Measurements from ENCODE around the gene TXNDC5.

Gene TXNDC5

DNA sequence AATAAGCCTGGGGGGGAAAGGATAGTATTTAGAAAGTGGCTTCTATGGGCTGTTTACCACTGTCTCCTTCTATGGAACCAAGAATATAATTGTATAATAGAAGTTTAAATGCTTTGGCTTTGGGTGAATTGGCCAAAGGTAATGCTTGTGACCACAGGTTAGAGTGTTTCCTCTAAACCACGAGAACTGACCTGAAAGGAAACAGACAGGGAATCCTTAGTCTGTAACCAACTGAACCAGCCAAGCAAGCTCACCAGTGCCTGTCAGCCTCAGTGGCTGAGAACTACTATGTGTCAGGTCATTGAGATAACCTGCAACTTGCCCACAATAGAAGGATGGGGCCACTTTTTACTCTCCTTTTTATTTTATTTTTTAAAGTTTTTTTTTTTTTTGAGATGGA, 47.9 kb upstream of the TXNDC5 start:
- no peak for TF ChIP-seq EZH2 (IDR thresholded peaks at IDR 0.05; ENCODE audit: borderline replicate concordance, low read length)
- TF ChIP-seq, protein P1, sequence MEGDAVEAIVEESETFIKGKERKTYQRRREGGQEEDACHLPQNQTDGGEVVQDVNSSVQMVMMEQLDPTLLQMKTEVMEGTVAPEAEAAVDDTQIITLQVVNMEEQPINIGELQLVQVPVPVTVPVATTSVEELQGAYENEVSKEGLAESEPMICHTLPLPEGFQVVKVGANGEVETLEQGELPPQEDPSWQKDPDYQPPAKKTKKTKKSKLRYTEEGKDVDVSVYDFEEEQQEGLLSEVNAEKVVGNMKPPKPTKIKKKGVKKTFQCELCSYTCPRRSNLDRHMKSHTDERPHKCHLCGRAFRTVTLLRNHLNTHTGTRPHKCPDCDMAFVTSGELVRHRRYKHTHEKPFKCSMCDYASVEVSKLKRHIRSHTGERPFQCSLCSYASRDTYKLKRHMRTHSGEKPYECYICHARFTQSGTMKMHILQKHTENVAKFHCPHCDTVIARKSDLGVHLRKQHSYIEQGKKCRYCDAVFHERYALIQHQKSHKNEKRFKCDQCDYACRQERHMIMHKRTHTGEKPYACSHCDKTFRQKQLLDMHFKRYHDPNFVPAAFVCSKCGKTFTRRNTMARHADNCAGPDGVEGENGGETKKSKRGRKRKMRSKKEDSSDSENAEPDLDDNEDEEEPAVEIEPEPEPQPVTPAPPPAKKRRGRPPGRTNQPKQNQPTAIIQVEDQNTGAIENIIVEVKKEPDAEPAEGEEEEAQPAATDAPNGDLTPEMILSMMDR (IDR thresholded peaks at IDR 0.05; ENCODE audit: low read length), result no peak
- H3K9me2 ChIP-seq (ENCODE audit: low read depth, low read length), result no peaks in the 10 kb centered on the region
- H3K27me3 ChIP-seq (ENCODE audit: insufficient read depth, low read length), result no peaks in the 10 kb centered on the region
- no peaks in the 10 kb centered on the region for H3K9me3 ChIP-seq (ENCODE audit: low read length)
- no peaks in the 10 kb centered on the region for H4K20me1 ChIP-seq (ENCODE audit: insufficient read depth, low read length)
- no peaks in the 10 kb centered on the region for H3K36me3 ChIP-seq (ENCODE audit: insufficient read depth, low read length)
- H3K9ac ChIP-seq (ENCODE audit: low read length), result no peak overlapping the region
- H2AFZ ChIP-seq (ENCODE audit: low read length), result no peak overlapping the region
- H3K27ac ChIP-seq (ENCODE audit: low read depth, low read length, poor library complexity, severe bottlenecking), result no peak overlapping the region
- no peak overlapping the region for H3K4me3 ChIP-seq (ENCODE audit: low read depth, low read length, poor library complexity, severe bottlenecking)
- no peaks in the 10 kb centered on the region for H3K4me1 ChIP-seq (ENCODE audit: insufficient read depth, low read length, severe bottlenecking)
- no peak overlapping the region for H3K4me2 ChIP-seq (ENCODE audit: low read length)
- H3F3A ChIP-seq (ENCODE audit: insufficient read depth, low read length), result no peaks in the 10 kb centered on the region
- H3K79me2 ChIP-seq (ENCODE audit: insufficient read depth, low read length), result no peaks in the 10 kb centered on the region

DNA sequence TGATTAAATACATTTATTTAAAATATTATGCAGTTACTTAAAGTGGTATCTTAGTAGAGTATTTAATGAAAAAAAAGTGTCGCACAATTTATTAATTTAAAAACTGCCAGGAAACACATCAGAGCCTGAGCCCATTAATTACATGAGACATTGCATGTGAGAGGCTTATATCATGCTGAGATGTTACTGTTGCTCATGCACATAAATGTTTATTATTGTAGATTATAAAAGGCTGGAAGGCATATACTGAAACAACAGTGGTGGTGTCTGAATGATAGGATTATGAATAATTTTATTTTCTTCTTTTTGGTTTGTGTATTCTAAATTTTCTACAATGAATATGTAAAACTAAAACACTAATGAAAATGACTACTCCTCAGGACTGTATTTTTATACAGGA, 45.7 kb upstream of the TXNDC5 start:
- no peaks in the 10 kb centered on the region for H3K36me3 ChIP-seq (ENCODE audit: insufficient read depth, low read length)
- no peak overlapping the region for H3K9ac ChIP-seq (ENCODE audit: low read length)
- no peaks in the 10 kb centered on the region for H3K9me3 ChIP-seq (ENCODE audit: low read length)
- H3K9me2 ChIP-seq (ENCODE audit: low read depth, low read length), result no peaks in the 10 kb centered on the region
- no peaks in the 10 kb centered on the region for H3K79me2 ChIP-seq (ENCODE audit: insufficient read depth, low read length)
- no peak overlapping the region for H2AFZ ChIP-seq (ENCODE audit: low read length)
- no peaks in the 10 kb centered on the region for H3F3A ChIP-seq (ENCODE audit: insufficient read depth, low read length)
- no peak overlapping the region for H3K4me2 ChIP-seq (ENCODE audit: low read length)
- no peaks in the 10 kb centered on the region for H3K4me1 ChIP-seq (ENCODE audit: insufficient read depth, low read length, severe bottlenecking)
- H3K4me3 ChIP-seq (ENCODE audit: low read depth, low read length, poor library complexity, severe bottlenecking), result no peak overlapping the region
- no peak for TF ChIP-seq EZH2 (IDR thresholded peaks at IDR 0.05; ENCODE audit: borderline replicate concordance, low read length)
- TF ChIP-seq, protein P1 (IDR thresholded peaks at IDR 0.05; ENCODE audit: low read length), result no peak
- H4K20me1 ChIP-seq (ENCODE audit: insufficient read depth, low read length), result no peaks in the 10 kb centered on the region
- no peak overlapping the region for H3K27ac ChIP-seq (ENCODE audit: low read depth, low read length, poor library complexity, severe bottlenecking)
- no peaks in the 10 kb centered on the region for H3K27me3 ChIP-seq (ENCODE audit: insufficient read depth, low read length)

DNA sequence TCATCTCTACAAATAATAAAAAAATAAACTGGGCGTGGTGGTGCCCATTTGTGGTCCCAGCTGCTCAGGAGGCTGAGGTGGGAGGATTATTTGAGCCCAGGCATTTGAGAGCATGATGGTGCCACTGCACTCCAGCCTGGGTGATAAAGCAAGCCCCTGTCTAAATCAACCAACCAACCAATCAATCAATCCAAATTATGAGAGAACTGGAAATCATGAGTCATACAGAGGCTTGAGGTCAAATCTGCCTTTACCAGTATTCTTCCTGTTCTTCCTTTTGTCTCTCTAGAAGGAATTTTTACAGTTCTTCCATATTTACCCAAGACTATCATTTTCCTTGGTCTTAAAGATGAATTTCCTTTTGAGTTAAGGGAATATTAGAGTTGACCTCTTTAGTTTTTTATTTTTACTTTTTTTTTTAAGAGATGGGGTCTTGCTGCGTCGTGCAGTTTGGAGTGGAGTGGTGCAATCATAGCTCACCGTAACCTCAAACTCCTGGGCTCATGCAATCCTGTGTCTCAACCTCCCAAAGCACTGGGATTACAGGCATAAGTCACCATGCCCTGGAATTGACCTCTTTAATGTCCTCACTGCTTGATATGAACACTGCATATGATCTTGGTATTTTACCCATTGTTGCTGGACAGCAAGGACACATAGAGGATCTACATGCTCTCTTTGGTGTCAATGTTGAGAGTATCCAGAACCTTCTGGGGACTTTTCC, 44.1 kb upstream of the TXNDC5 start:
- Histone ChIP-seq H2AFZ (ENCODE audit: low read length) (no peak overlapping the region), H3K27me3 (ENCODE audit: insufficient read depth, low read length) (no peaks in the 10 kb centered on the region), H3K27ac (ENCODE audit: low read depth, low read length, poor library complexity, severe bottlenecking) (no peak overlapping the region), H3K9ac (ENCODE audit: low read length) (no peak overlapping the region), H3K36me3 (ENCODE audit: insufficient read depth, low read length) (no peaks in the 10 kb centered on the region), H3F3A (ENCODE audit: insufficient read depth, low read length) (no peaks in the 10 kb centered on the region), H3K9me3 (ENCODE audit: low read length) (no peaks in the 10 kb centered on the region), H3K4me1 (ENCODE audit: insufficient read depth, low read length, severe bottlenecking) (no peaks in the 10 kb centered on the region), H3K4me2 (ENCODE audit: low read length) (no peak overlapping the region), H3K79me2 (ENCODE audit: insufficient read depth, low read length) (no peaks in the 10 kb centered on the region), H3K4me3 (ENCODE audit: low read depth, low read length, poor library complexity, severe bottlenecking) (no peak overlapping the region), H3K9me2 (ENCODE audit: low read depth, low read length) (no peaks in the 10 kb centered on the region), H4K20me1 (ENCODE audit: insufficient read depth, low read length) (no peaks in the 10 kb centered on the region)
- no peak for TF ChIP-seq EZH2 (IDR thresholded peaks at IDR 0.05; ENCODE audit: borderline replicate concordance, low read length)
- TF ChIP-seq, protein P1 (IDR thresholded peaks at IDR 0.05; ENCODE audit: low read length), result no peak

Measured in OCI-LY1 (cell line).